ENCODE data around the gene PREX1. TPM values are rescaled to one million over a fixed set of nuclear protein-coding genes. Genes with fewer than 3 reads are reported as not detected.
A peak's percentile ranks its signal among the peaks of the same experiment; 100 is the strongest.

The PREX1 gene
- total RNA-seq, 1 donor from 2014 or later: 66.0 TPM

- DNase-seq (peak; percentile 8), ATAC-seq (no peak)
- H3K4me3 ChIP-seq: no peak overlapping the region
These were observed 129.1 kb downstream of the PREX1 start for GRCh38 chr20:48698507-48699267.

DNA sequence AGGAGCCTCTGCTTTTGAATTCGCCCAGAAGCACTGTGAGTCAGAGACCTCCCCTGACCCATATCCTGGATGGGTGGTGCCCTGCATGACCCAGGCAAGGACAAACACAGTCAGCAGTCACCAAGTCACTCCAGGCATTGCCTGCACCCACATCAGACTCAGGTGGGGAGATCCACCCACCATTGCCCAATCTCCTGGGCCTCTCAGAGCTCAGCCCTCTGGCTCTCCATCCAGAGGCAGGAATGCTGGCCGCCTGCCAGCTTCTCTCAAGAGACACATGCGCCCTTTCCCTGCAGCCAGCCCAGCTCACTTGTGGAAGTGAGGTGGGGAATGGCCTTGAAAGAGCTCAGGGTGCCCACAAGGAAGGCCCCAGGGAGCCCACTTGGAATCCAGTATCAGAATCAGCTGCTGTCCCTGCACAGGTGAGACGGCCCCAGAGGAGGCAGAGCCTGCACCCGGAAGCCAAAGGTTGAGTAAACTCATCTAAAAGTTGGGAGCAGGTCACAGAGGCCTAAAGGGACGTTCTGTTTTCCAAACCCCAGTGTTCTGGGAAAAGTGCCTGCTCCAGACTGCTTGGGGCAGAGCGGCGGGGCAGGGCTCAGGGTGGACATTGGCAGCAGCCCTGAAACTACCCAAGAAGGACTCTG, 129.8 kb downstream of the PREX1 start:
- intact Hi-C loops (cut with DNase I): no loop called here
- Histone ChIP-seq H3K4me1 (peaks cover 10% of the 10 kb centered on the region), H3K27ac (peak overlapping the region; percentile 55), H3K4me3 (no peak overlapping the region), H3K27me3 (no peaks in the 10 kb centered on the region), H3K9me3 (no peaks in the 10 kb centered on the region), H3K36me3 (peaks cover 5% of the 10 kb centered on the region)
- peak; percentile 94 for DNase-seq
- ATAC-seq: peak; percentile 94
- TF ChIP-seq, protein P1, sequence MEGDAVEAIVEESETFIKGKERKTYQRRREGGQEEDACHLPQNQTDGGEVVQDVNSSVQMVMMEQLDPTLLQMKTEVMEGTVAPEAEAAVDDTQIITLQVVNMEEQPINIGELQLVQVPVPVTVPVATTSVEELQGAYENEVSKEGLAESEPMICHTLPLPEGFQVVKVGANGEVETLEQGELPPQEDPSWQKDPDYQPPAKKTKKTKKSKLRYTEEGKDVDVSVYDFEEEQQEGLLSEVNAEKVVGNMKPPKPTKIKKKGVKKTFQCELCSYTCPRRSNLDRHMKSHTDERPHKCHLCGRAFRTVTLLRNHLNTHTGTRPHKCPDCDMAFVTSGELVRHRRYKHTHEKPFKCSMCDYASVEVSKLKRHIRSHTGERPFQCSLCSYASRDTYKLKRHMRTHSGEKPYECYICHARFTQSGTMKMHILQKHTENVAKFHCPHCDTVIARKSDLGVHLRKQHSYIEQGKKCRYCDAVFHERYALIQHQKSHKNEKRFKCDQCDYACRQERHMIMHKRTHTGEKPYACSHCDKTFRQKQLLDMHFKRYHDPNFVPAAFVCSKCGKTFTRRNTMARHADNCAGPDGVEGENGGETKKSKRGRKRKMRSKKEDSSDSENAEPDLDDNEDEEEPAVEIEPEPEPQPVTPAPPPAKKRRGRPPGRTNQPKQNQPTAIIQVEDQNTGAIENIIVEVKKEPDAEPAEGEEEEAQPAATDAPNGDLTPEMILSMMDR (IDR thresholded peaks at IDR 0.05): no peak

More at GRCh38 chr20:48698507-48699267, 129.1 kb downstream of the PREX1 start:
- TF ChIP-seq, protein P1 (IDR thresholded peaks at IDR 0.05): no peak
- Histone ChIP-seq H3K27ac (peak overlapping the region; percentile 55), H3K9me3 (no peaks in the 10 kb centered on the region), H3K27me3 (no peaks in the 10 kb centered on the region), H3K4me1 (peaks cover 10% of the 10 kb centered on the region), H3K36me3 (peaks cover 5% of the 10 kb centered on the region)
- intact Hi-C loops (cut with DNase I): no loop called here

DNA sequence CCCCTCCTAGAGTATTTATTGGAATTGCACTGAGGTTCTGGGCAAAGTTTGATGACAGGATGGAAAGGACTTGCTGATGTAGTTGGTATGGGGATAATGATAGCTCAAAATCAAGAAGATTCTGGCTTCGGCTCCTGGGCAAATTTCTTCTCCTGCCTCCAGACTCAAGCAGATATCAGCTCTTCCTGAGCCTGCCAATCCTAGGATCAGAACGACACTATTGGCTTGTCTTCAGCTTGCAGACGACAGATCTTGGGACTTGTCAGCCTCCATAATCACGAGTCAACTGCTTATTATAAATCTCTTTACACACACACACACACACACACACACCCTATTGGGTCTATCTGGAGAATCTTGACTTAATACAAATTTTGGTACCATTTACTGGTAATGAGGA, 131.1 kb downstream of the PREX1 start:
- H3K9me3 ChIP-seq: no peaks in the 10 kb centered on the region
- H3K4me1 ChIP-seq: peaks cover 11% of the 10 kb centered on the region
- H3K27me3 ChIP-seq: no peaks in the 10 kb centered on the region
- H3K36me3 ChIP-seq: peaks cover 5% of the 10 kb centered on the region
- intact Hi-C loops (cut with DNase I): no loop called here
- TF ChIP-seq, protein P1 (IDR thresholded peaks at IDR 0.05): no peak
- no peak overlapping the region for H3K27ac ChIP-seq
- no peak for ATAC-seq
- no peak for DNase-seq
- no peak overlapping the region for H3K4me3 ChIP-seq

DNA sequence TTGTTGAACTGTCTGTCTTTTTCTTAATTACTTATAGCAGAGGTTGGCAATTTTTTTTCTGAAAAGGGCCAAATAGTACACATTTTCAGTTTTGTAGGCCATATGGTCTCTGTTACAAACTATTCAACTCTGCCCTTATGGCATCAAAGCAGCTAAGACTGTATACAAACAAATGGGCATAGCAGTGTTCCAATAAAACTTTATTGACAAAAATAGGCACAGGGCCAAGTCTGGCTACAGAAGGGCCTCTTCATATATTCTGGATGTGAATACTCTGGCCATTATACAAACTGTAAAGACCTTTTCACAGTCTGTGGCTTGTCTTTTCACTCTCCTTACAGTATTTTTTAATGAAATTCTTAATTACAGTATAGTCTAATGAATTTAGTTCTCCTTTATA, 132.1 kb downstream of the PREX1 start:
- H3K4me1 ChIP-seq: peaks cover 16% of the 10 kb centered on the region
- intact Hi-C loops (cut with DNase I): no loop called here
- peaks cover 5% of the 10 kb centered on the region for H3K36me3 ChIP-seq
- H3K27me3 ChIP-seq: no peaks in the 10 kb centered on the region
- TF ChIP-seq, protein P1 (IDR thresholded peaks at IDR 0.05): no peak
- H3K4me3 ChIP-seq: no peak overlapping the region
- no peak for DNase-seq
- ATAC-seq: no peak
- H3K9me3 ChIP-seq: no peaks in the 10 kb centered on the region
- H3K27ac ChIP-seq: no peak overlapping the region

- peaks cover 5% of the 10 kb centered on the region for H3K36me3 ChIP-seq
- H3K27me3 ChIP-seq: no peaks in the 10 kb centered on the region
- H3K4me1 ChIP-seq: peaks cover 16% of the 10 kb centered on the region
- no peak overlapping the region for H3K27ac ChIP-seq
- no peak for ATAC-seq
- no peaks in the 10 kb centered on the region for H3K9me3 ChIP-seq
- peak; percentile 16 for DNase-seq
- H3K4me3 ChIP-seq: no peak overlapping the region
- TF ChIP-seq, protein P1 (IDR thresholded peaks at IDR 0.05): no peak
- intact Hi-C loops (cut with DNase I): no loop called here
These were observed 132.5 kb downstream of the PREX1 start for GRCh38 chr20:48695255-48695654.

Data from upper lobe of right lung (tissue), 1 donor.